ENCODE data around the gene PTCHD4.
"Not testable (repeated sequence)": the region's sequence is repeated elsewhere in the genome, so short reads cannot be mapped to it uniquely, and the experiment has no call there.

Gene PTCHD4

DNA sequence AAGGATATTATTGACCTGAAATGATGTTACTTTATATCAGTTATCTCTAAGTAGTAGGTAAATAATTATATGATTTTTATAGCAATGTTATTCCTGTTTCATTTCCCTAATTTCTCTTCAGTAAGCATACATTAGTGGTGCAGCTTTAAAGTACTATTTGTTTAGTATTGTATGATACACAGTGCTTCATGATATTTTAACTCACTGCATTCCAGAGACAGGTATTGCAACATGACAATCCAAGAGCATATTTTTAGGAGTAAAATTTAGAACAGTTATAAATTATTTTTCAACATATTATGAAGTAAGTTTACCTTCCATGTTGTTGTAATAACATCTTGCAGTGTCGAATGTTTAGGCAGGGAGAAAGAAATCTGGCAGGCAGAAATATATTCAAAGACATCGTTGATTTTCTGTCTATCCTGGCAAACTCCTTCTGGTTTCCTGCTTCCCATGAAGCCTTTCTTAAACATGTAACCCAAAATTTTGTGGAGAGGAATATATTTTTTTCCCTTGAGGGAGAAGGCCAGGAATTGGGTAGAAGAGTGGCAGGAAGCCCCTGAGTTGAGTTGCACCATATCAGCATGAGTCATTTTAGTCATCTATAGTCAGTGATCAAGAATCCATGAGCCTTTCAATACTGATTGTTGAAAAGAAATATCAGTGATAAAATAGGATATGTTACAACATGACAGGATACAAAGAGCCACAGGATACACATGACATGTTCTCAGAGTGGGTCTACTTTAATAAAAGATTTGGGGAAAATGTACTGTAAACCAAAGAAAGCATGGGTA lies 29.0 kb upstream of the PTCHD4 start:
- Mint-ChIP-seq H3K9me3 (no peaks in the 10 kb centered on the region), H3K27ac (no peak overlapping the region), H3K36me3 (ENCODE audit: low read depth) (no peaks in the 10 kb centered on the region), H3K4me3 (no peak overlapping the region), H3K4me1 (peaks cover 3% of the 10 kb centered on the region), H3K27me3 (ENCODE audit: low read depth) (no peaks in the 10 kb centered on the region)
- no peak for TF ChIP-seq CTCF (IDR thresholded peaks at IDR 0.05; ENCODE audit: unreplicated experiment in 3 of 3)

- Mint-ChIP-seq H3K27ac (no peak overlapping the region), H3K4me1 (no peaks in the 10 kb centered on the region), H3K4me3 (no peak overlapping the region), H3K9me3 (no peaks in the 10 kb centered on the region), H3K27me3 (ENCODE audit: low read depth) (no peaks in the 10 kb centered on the region), H3K36me3 (ENCODE audit: low read depth) (no peaks in the 10 kb centered on the region)
- TF ChIP-seq CTCF (IDR thresholded peaks at IDR 0.05; ENCODE audit: unreplicated experiment in 3 of 3) = no peak
Measured at GRCh38 chr6:48136856-48137255, 25.9 kb upstream of the PTCHD4 start.

DNA sequence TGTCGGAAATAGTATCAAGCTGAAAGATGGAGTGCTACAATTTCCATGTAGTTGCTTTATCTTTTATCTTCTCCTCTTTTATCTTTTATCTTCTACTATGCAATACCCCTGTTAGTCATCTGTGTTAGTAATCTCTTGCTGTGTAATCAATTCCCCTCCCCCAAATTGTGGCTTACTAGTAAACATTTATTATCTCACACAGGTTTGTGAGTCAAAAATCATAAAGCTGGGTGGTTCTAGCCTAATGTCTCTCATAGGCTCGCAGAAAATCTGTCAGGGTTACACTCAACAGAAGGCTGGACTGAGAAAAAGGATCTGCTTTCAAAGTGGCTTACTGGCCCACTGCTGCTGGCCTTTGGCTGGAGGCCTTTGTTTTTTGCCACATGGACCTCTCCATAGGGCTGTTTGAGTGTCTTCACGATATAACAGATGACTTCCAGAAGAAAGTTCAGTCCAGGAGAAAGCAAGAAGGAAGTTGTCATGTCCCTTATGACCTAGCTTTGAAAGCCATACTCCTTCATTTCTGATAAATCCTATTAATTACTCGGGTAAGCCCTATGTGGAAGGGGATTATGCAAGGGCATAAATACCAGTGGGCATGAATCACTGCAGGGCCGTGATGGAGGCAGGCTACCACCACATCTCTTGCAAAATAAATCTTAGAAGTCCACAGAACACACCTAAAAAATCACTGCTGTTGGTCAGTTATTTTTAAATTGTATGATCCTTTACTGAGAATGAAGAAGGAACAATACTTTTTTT lies 24.5 kb upstream of the PTCHD4 start:
- no peak for TF ChIP-seq CTCF (IDR thresholded peaks at IDR 0.05; ENCODE audit: unreplicated experiment in 3 of 3)
- Mint-ChIP-seq H3K27ac (no peak overlapping the region), H3K4me3 (no peak overlapping the region), H3K4me1 (no peaks in the 10 kb centered on the region), H3K9me3 (no peaks in the 10 kb centered on the region), H3K36me3 (ENCODE audit: low read depth) (no peaks in the 10 kb centered on the region), H3K27me3 (ENCODE audit: low read depth) (no peaks in the 10 kb centered on the region)

DNA sequence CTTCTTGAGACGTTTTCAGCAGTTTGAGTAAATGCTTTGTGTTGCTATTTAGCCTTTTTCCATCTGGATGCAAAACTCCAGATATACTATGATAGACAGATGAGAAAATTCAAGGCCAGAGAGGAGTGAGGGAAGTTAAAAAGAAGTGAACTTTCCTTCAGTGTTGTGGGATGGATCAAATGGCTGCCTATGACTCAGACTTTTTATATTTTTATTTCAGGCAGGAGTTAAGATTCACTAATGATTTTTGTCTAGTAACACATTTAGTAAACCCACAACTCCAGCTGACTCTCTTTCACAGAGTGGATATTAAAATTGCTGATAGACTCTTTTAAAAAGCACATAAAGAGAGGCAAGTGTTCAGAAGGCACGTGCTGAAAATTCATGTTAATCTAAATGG lies 23.2 kb upstream of the PTCHD4 start:
- Mint-ChIP-seq H3K4me1 (no peaks in the 10 kb centered on the region), H3K4me3 (no peak overlapping the region), H3K36me3 (ENCODE audit: low read depth) (no peaks in the 10 kb centered on the region), H3K27ac (no peak overlapping the region), H3K27me3 (ENCODE audit: low read depth) (no peaks in the 10 kb centered on the region), H3K9me3 (no peaks in the 10 kb centered on the region)
- no peak for TF ChIP-seq CTCF (IDR thresholded peaks at IDR 0.05; ENCODE audit: unreplicated experiment in 3 of 3)

GRCh38 chr6:48123601-48124000 lies 12.6 kb upstream of the PTCHD4 start:
- no peak for TF ChIP-seq CTCF (IDR thresholded peaks at IDR 0.05; ENCODE audit: unreplicated experiment in 3 of 3)
- Mint-ChIP-seq H3K4me3 (no peak overlapping the region), H3K4me1 (peaks cover 1% of the 10 kb centered on the region), H3K27me3 (ENCODE audit: low read depth) (peaks cover 3% of the 10 kb centered on the region), H3K36me3 (ENCODE audit: low read depth) (no peaks in the 10 kb centered on the region), H3K27ac (no peak overlapping the region), H3K9me3 (no peaks in the 10 kb centered on the region)

GRCh38 chr6:48121983-48122749 lies 11.2 kb upstream of the PTCHD4 start:
- H3K27ac Mint-ChIP-seq; H3K27me3 Mint-ChIP-seq (ENCODE audit: low read depth); H3K4me3 Mint-ChIP-seq; H3K9me3 Mint-ChIP-seq; H3K36me3 Mint-ChIP-seq (ENCODE audit: low read depth); H3K4me1 Mint-ChIP-seq: not testable (repeated sequence)
